Neural progenitor cell (in vitro differentiated cells): ENCODE results near the gene MT1M. TPM values are rescaled to one million over a fixed set of nuclear protein-coding genes. Genes with fewer than 3 reads are reported as not detected.

Experiments
- DNase-seq: peaks from one replicate; pipeline ENCODE4 v3.0.0-alpha.2; 2016; ENCODE audit warnings: low spot score
- H2AFZ ChIP-seq: fragments of 200-600 bp; sonication (generic); replicated peaks from 2 replicates; pipeline ENCODE4 v1.6.1; 2016; ENCODE audit warnings: antibody characterized with exemption
- H3F3A ChIP-seq: fragments of 200-600 bp; sonication (generic); 2 replicates; pipeline ENCODE4 v1.6.1; 2016; ENCODE audit warnings: antibody characterized with exemption, low read depth
- H3K27ac ChIP-seq: fragments of 200-600 bp; sonication (generic); 2 replicates; pipeline ENCODE4 v1.5.1; 2016; ENCODE audit warnings: mild to moderate bottlenecking
- H3K27me3 ChIP-seq: fragments of 200-600 bp; sonication (generic); 2 replicates; pipeline ENCODE4 v1.6.1; 2016; ENCODE audit warnings: mild to moderate bottlenecking, moderate library complexity
- H3K36me3 ChIP-seq: fragments of 200-600 bp; sonication (generic); 2 replicates; pipeline ENCODE4 v1.5.1; 2016
- H3K4me1 ChIP-seq: fragments of 200-600 bp; sonication (generic); 2 replicates; pipeline ENCODE4 v1.6.1; 2016; ENCODE audit warnings: mixed run types
- H3K4me2 ChIP-seq: fragments of 200-600 bp; sonication (generic); 2 replicates; pipeline ENCODE4 v1.6.1; 2016
- H3K4me3 ChIP-seq: fragments of 200-600 bp; sonication (generic); 2 replicates; pipeline ENCODE4 v1.5.1; 2016
- H3K79me2 ChIP-seq: fragments of 200-600 bp; sonication (generic); 2 replicates; pipeline ENCODE4 v1.6.1; 2016; ENCODE audit warnings: low read depth
- H3K9ac ChIP-seq: fragments of 200-600 bp; sonication (generic); 2 replicates; pipeline ENCODE4 v1.6.1; 2016
- H3K9me3 ChIP-seq: fragments of 200-600 bp; sonication (generic); 2 replicates; pipeline ENCODE4 v1.5.1; 2016; ENCODE audit warnings: low read depth
- H4K20me1 ChIP-seq: fragments of 200-600 bp; sonication (generic); 2 replicates; pipeline ENCODE4 v1.6.1; 2016; ENCODE audit warnings: low read depth
- H3K27ac Mint-ChIP-seq: 3 replicates; pipeline ENCODE4 v1.8.0; 2021; ENCODE audit warnings: mixed read lengths
- H3K27me3 Mint-ChIP-seq: 2 replicates; pipeline ENCODE4 v1.8.0; 2022; ENCODE audit warnings: low read depth, mild to moderate bottlenecking, inconsistent platforms, moderate library complexity, mixed read lengths; ENCODE audit not compliant: insufficient read depth
- H3K36me3 Mint-ChIP-seq: 3 replicates; pipeline ENCODE4 v1.8.0; 2021; ENCODE audit warnings: mixed read lengths
- H3K4me1 Mint-ChIP-seq: 3 replicates; pipeline ENCODE4 v1.8.0; 2021; ENCODE audit warnings: mixed read lengths
- H3K4me3 Mint-ChIP-seq: 3 replicates; pipeline ENCODE4 v1.8.0; 2021; ENCODE audit warnings: mild to moderate bottlenecking, moderate library complexity, mixed read lengths
- H3K9me3 Mint-ChIP-seq: 3 replicates; pipeline ENCODE4 v1.8.0; 2020; ENCODE audit warnings: mixed read lengths
- CTCF ChIP-seq: fragments of 200-600 bp; sonication (generic); IDR thresholded peaks from 2 replicates; pipeline ENCODE4 v1.5.1; 2017; ENCODE audit warnings: antibody characterized with exemption, mild to moderate bottlenecking
- EZH2 ChIP-seq: fragments of 200-600 bp; sonication (generic); IDR thresholded peaks from 2 replicates; pipeline ENCODE4 v1.6.1; 2017; ENCODE audit warnings: antibody characterized with exemption, mild to moderate bottlenecking, moderate library complexity
- EZH2phosphoT487 ChIP-seq: fragments of 200-600 bp; sonication (generic); IDR thresholded peaks from 2 replicates; pipeline ENCODE4 v1.6.1; 2017; ENCODE audit warnings: antibody characterized with exemption
- total RNA-seq: library from RNA; depleted of rRNA; stranded (reverse); fragments of >200 nt; gene quantifications from 2 replicates; pipeline ENCODE4 v1.2.3, GENCODE V29; 2015; ENCODE audit warnings: low replicate concordance

MT1M gene
- total RNA-seq, 1 donor from 2014 or later: not detected

GRCh38 chr16:56643833-56644232 lies 11.4 kb downstream of the MT1M start:
- peaks cover 5% of the 10 kb centered on the region for H3K4me1 Mint-ChIP-seq
- Histone ChIP-seq H3K27ac (no peak overlapping the region), H2AFZ (no peak overlapping the region), H3K4me2 (peak overlapping the region; percentile 68), H3K4me1 (no peaks in the 10 kb centered on the region), H3K36me3 (no peaks in the 10 kb centered on the region), H3K9ac (no peak overlapping the region), H3K27me3 (peaks cover 100% of the 10 kb centered on the region), H3K4me3 (no peak overlapping the region), H3K9me3 (no peaks in the 10 kb centered on the region), H3K79me2 (no peaks in the 10 kb centered on the region), H3F3A (no peaks in the 10 kb centered on the region), H4K20me1 (peaks cover 37% of the 10 kb centered on the region)
- no peak overlapping the region for H3K4me3 Mint-ChIP-seq
- H3K27me3 Mint-ChIP-seq: peaks cover 90% of the 10 kb centered on the region
- no peaks in the 10 kb centered on the region for H3K36me3 Mint-ChIP-seq
- no peak for DNase-seq
- no peaks in the 10 kb centered on the region for H3K9me3 Mint-ChIP-seq
- no peak overlapping the region for H3K27ac Mint-ChIP-seq
- TF ChIP-seq CTCF: no peak
- TF ChIP-seq EZH2: no peak
- no peak for TF ChIP-seq EZH2phosphoT487

DNA sequence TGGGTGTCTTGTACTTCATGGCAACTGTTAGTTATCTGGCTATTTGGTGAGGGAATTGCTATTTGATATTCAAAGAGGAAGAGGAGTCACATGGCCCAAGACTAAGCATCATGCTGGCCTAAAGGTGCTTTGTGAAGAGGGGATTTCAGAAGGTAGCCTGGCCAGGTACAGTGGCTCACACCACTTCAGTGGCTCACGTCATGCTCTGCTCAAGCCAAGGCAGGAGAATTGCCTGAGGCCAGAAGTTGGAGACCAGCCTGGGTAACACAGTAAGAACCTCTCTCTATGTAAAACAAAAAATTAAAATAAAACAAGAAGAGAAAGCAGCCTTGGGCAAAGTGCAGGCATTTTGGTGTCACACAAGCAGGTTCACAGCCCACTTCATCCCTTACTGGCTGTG lies 12.9 kb downstream of the MT1M start:
- DNase-seq: no peak
- Histone ChIP-seq H3K36me3 (no peaks in the 10 kb centered on the region), H3K27ac (no peak overlapping the region), H3K9ac (no peak overlapping the region), H3K9me3 (no peaks in the 10 kb centered on the region), H3K4me1 (no peaks in the 10 kb centered on the region), H3K4me3 (no peak overlapping the region), H3K4me2 (no peak overlapping the region), H3K27me3 (peaks cover 100% of the 10 kb centered on the region), H4K20me1 (peaks cover 35% of the 10 kb centered on the region), H3K79me2 (no peaks in the 10 kb centered on the region), H3F3A (no peaks in the 10 kb centered on the region), H2AFZ (no peak overlapping the region)
- no peak overlapping the region for H3K4me3 Mint-ChIP-seq
- H3K27ac Mint-ChIP-seq: no peak overlapping the region
- TF ChIP-seq EZH2phosphoT487 (no peak), EZH2 (no peak)
- H3K4me1 Mint-ChIP-seq: peaks cover 5% of the 10 kb centered on the region
- no peaks in the 10 kb centered on the region for H3K9me3 Mint-ChIP-seq
- H3K36me3 Mint-ChIP-seq: no peaks in the 10 kb centered on the region
- peaks cover 83% of the 10 kb centered on the region for H3K27me3 Mint-ChIP-seq

GRCh38 chr16:56645838-56646237 lies 13.4 kb downstream of the MT1M start:
- no peak overlapping the region for H3K27ac ChIP-seq
- H3K9me3 ChIP-seq: no peaks in the 10 kb centered on the region
- Mint-ChIP-seq H3K9me3 (no peaks in the 10 kb centered on the region), H3K27ac (no peak overlapping the region), H3K27me3 (peaks cover 81% of the 10 kb centered on the region), H3K4me1 (peaks cover 3% of the 10 kb centered on the region), H3K36me3 (no peaks in the 10 kb centered on the region), H3K4me3 (no peak overlapping the region)
- no peak overlapping the region for H3K9ac ChIP-seq
- no peak overlapping the region for H3K4me2 ChIP-seq
- no peaks in the 10 kb centered on the region for H3F3A ChIP-seq
- H3K4me1 ChIP-seq: no peaks in the 10 kb centered on the region
- no peaks in the 10 kb centered on the region for H3K79me2 ChIP-seq
- no peaks in the 10 kb centered on the region for H3K36me3 ChIP-seq
- peaks cover 100% of the 10 kb centered on the region for H3K27me3 ChIP-seq
- H2AFZ ChIP-seq: no peak overlapping the region
- no peak for DNase-seq
- TF ChIP-seq EZH2 (no peak), CTCF (no peak), EZH2phosphoT487 (no peak)
- H4K20me1 ChIP-seq: peaks cover 35% of the 10 kb centered on the region
- no peak overlapping the region for H3K4me3 ChIP-seq

- no peak overlapping the region for H3K9ac ChIP-seq
- Mint-ChIP-seq H3K4me1 (peaks cover 3% of the 10 kb centered on the region), H3K27me3 (peaks cover 71% of the 10 kb centered on the region), H3K27ac (no peak overlapping the region), H3K36me3 (no peaks in the 10 kb centered on the region), H3K4me3 (no peak overlapping the region), H3K9me3 (no peaks in the 10 kb centered on the region)
- no peaks in the 10 kb centered on the region for H3K79me2 ChIP-seq
- H3K36me3 ChIP-seq: no peaks in the 10 kb centered on the region
- H3K9me3 ChIP-seq: no peaks in the 10 kb centered on the region
- DNase-seq: peak; percentile 47
- peaks cover 32% of the 10 kb centered on the region for H4K20me1 ChIP-seq
- H2AFZ ChIP-seq: no peak overlapping the region
- H3K27me3 ChIP-seq: peaks cover 100% of the 10 kb centered on the region
- no peaks in the 10 kb centered on the region for H3F3A ChIP-seq
- H3K4me1 ChIP-seq: no peaks in the 10 kb centered on the region
- H3K4me2 ChIP-seq: no peak overlapping the region
- no peak overlapping the region for H3K27ac ChIP-seq
- H3K4me3 ChIP-seq: no peak overlapping the region
- TF ChIP-seq EZH2 (peak; percentile 87), EZH2phosphoT487 (peak; percentile 36), CTCF (no peak)
Observed at GRCh38 chr16:56647641-56648431, 15.4 kb downstream of the MT1M start.
